Tibial artery (tissue), 4 donors: ENCODE data around the gene FARP1.

ENCODE experiments used
- DNase-seq, 2 donors: peaks; one replicate each; pipeline ENCODE4 v3.0.0-alpha.2; 2019
- H3K27ac ChIP-seq, 2 donors: fragments of 200-600 bp; sonication (generic) in 1 of 2; 1 replicate in 1 of 2; 2 replicates in 1 of 2; pipeline ENCODE4 v1.5.1; 2018 to 2019; ENCODE audit warnings: mild to moderate bottlenecking in 1 of 2
- H3K27me3 ChIP-seq, 2 donors: fragments of 200-600 bp; sonication (generic) in 1 of 2; one replicate each; pipeline versions ENCODE4 v1.5.1 to v1.6.0; 2016 to 2019
- H3K36me3 ChIP-seq, 3 donors: fragments of 200-600 bp; sonication (generic) in 2 of 3; one replicate each; pipeline ENCODE4 v1.5.1; 2016 to 2019; ENCODE audit warnings: mild to moderate bottlenecking in 2 of 3
- H3K4me1 ChIP-seq, 4 donors: fragments of 200-600 bp; sonication (generic) in 2 of 4; 1 replicate in 3 of 4; 2 replicates in 1 of 4; pipeline ENCODE4 v1.5.1; 2016 to 2019
- H3K4me3 ChIP-seq, 2 donors: fragments of 200-600 bp; sonication (generic) in 1 of 2; 1 replicate in 1 of 2; 2 replicates in 1 of 2; pipeline ENCODE4 v1.5.1; 2018 to 2019; ENCODE audit warnings: mild to moderate bottlenecking in 2 of 2
- H3K9me3 ChIP-seq, 3 donors: fragments of 200-600 bp; sonication (generic) in 1 of 3; one replicate each; pipeline ENCODE4 v1.5.1; 2016 to 2019
- intact Hi-C: fragments of 100-400 bp; cut with DNase I; formaldehyde crosslinking; loops from one replicate; pipeline ENCODE4 v1.15.0; 2023; ENCODE audit warnings: low total_unique reads
- TF ChIP-seq, protein P1 (sequence below), 2 experiments: fragments of 200-600 bp in 1 of 2; fragments of 450-650 bp in 1 of 2; IDR thresholded peaks; one replicate each; pipeline ENCODE4 v1.5.1; 2017 to 2019; ENCODE audit warnings: antibody characterized with exemption in 2 of 2, mild to moderate bottlenecking in 1 of 2, moderate library complexity in 1 of 2

The FARP1 gene

DNA sequence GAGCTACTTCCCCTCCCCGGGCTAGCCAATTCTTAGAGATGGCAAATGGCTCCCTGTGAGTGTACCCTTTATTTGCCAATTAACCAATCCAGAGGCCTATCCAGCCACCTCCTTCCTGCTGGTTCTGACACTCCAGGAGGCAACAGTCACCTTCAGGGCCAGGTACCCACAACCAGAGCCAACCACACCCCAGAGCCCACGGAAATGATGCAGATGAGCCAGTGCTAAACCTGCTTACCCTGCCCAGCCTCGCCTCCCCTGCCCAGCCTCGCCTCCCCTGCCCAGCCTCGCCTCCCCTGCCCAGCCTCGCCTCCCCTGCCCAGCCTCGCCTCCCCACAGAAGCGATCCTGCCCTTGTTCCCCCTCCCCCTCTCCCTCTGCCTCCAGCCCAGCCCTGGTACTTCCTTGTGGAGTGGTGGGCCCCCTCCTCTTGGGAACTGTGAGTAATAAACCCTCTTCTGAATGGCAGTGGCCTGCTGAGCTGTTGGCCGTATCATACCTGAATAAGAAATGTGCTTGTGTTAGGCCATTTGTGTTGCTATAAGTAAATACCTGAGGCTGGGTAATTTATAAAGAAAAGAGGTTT is 207.9 kb downstream of the FARP1 start:
- no peaks in the 10 kb centered on the region for H3K9me3 ChIP-seq
- no peak overlapping the region for H3K27ac ChIP-seq
- no peaks in the 10 kb centered on the region for H3K27me3 ChIP-seq
- peaks cover 0 to 13% (median 1%) of the 10 kb centered on the region in 4 donors for H3K4me1 ChIP-seq
- intact Hi-C loops, result no loop called here
- no peaks in the 10 kb centered on the region for H3K36me3 ChIP-seq
- no peak overlapping the region for H3K4me3 ChIP-seq
- TF ChIP-seq, protein P1, sequence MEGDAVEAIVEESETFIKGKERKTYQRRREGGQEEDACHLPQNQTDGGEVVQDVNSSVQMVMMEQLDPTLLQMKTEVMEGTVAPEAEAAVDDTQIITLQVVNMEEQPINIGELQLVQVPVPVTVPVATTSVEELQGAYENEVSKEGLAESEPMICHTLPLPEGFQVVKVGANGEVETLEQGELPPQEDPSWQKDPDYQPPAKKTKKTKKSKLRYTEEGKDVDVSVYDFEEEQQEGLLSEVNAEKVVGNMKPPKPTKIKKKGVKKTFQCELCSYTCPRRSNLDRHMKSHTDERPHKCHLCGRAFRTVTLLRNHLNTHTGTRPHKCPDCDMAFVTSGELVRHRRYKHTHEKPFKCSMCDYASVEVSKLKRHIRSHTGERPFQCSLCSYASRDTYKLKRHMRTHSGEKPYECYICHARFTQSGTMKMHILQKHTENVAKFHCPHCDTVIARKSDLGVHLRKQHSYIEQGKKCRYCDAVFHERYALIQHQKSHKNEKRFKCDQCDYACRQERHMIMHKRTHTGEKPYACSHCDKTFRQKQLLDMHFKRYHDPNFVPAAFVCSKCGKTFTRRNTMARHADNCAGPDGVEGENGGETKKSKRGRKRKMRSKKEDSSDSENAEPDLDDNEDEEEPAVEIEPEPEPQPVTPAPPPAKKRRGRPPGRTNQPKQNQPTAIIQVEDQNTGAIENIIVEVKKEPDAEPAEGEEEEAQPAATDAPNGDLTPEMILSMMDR (IDR thresholded peaks at IDR 0.05), result no peak
- DNase-seq, result no peak

DNA sequence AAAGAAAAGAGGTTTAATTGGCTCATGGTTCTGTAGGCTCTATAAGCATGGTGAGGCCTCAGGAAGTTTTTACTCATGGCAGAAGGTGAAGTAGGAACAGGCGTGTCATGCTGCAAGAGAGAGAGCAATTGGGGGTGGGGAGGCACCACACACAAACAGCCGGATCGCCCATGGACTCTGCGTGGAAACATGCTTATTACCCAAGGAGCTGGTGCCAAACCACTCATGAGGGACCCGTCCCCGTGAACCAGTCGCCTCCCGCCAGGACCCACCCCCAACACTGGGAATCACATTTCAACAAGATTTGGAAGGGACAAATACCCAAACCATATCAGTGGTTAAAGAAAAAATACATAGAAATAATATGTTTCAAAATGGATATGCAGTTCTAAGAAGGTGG is 208.7 kb downstream of the FARP1 start:
- Histone ChIP-seq H3K4me3 (no peak overlapping the region), H3K27me3 (no peaks in the 10 kb centered on the region), H3K27ac (no peak overlapping the region), H3K9me3 (no peaks in the 10 kb centered on the region), H3K4me1 (peaks cover 0 to 13% (median 1%) of the 10 kb centered on the region in 4 donors), H3K36me3 (no peaks in the 10 kb centered on the region)
- intact Hi-C loops, result no loop called here
- TF ChIP-seq, protein P1 (IDR thresholded peaks at IDR 0.05), result no peak
- DNase-seq, result no peak

DNA sequence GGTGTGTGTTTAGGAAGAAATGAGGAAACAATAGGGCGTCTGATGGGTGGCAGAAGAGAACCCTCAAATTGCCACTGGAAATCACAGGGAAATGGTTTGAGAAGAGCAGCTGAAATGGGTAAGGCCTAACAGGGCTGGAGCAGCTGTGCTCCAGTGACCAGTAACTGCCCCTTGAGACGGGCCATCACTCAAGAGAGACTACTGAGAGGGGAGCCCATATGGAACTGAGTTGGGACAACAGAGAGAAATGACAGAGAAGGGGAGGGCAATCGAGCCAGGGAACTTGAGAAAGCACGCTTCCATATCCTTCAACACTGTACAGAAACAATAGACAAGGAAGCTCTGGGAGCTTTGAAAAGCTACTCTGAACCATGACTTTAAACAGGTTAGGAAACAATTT is 209.3 kb downstream of the FARP1 start:
- Histone ChIP-seq H3K4me1 (peaks cover 0 to 13% (median 1%) of the 10 kb centered on the region in 4 donors), H3K36me3 (no peaks in the 10 kb centered on the region), H3K4me3 (no peak overlapping the region), H3K27ac (no peak overlapping the region), H3K9me3 (no peaks in the 10 kb centered on the region), H3K27me3 (no peaks in the 10 kb centered on the region)
- no peak for DNase-seq
- TF ChIP-seq, protein P1 (IDR thresholded peaks at IDR 0.05), result no peak
- intact Hi-C loops, result no loop called here

DNA sequence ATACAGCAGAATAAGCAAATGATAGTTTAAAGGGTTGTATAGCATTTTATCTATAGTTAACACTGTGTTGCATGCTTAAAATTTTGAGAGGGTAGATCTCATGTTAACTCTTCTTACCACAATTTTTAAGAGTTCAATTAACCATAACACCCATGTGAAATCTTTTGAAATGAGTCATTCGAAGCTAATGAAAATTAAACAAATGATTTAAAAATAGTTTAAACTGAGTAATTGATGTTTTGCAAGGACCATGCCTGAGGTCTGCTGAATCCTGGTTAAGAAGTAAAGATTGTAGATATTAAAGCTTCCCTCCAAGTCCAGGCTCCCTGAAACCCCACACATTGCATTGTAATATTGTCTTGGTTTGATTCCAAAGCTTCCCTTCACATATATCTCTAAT is 210.9 kb downstream of the FARP1 start:
- intact Hi-C loops, result loop anchor here (1.0 kb wide), 1 partner anchor 24 kb away; no protein-coding TSS in a partner anchor
- H3K4me3 ChIP-seq, result no peak overlapping the region
- no peaks in the 10 kb centered on the region for H3K36me3 ChIP-seq
- DNase-seq, result no peak
- H3K9me3 ChIP-seq, result no peaks in the 10 kb centered on the region
- H3K27ac ChIP-seq, result no peak overlapping the region
- TF ChIP-seq, protein P1 (IDR thresholded peaks at IDR 0.05), result no peak
- no peaks in the 10 kb centered on the region for H3K27me3 ChIP-seq
- peaks cover 0 to 6% (median 0%) of the 10 kb centered on the region in 4 donors for H3K4me1 ChIP-seq

DNA sequence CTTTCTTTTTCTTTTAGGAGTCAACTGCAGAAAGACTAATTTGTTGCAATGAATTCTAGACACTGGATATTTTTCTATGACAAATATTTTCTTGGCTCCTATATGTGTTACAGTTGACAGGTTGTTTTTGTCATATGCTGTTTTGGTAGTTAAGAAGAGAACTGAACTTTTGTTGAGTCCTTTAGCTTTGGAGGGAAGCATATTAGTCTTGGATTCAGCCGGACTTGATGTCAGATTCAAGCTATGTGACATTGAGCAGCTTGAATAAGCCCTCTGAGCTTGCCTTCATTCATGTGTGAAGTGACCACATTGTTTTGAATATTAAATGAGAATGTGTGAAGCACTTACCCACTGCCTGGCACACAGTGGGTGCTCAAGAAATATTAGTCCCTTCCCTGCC is 216.0 kb downstream of the FARP1 start:
- no peaks in the 10 kb centered on the region for H3K27me3 ChIP-seq
- no peaks in the 10 kb centered on the region for H3K36me3 ChIP-seq
- TF ChIP-seq, protein P1 (IDR thresholded peaks at IDR 0.05), result no peak
- intact Hi-C loops, result no loop called here
- H3K4me3 ChIP-seq, result no peak overlapping the region
- no peak overlapping the region for H3K27ac ChIP-seq
- no peak for DNase-seq
- no peaks in the 10 kb centered on the region for H3K9me3 ChIP-seq
- peaks cover 0 to 6% (median 0%) of the 10 kb centered on the region in 4 donors for H3K4me1 ChIP-seq

DNA sequence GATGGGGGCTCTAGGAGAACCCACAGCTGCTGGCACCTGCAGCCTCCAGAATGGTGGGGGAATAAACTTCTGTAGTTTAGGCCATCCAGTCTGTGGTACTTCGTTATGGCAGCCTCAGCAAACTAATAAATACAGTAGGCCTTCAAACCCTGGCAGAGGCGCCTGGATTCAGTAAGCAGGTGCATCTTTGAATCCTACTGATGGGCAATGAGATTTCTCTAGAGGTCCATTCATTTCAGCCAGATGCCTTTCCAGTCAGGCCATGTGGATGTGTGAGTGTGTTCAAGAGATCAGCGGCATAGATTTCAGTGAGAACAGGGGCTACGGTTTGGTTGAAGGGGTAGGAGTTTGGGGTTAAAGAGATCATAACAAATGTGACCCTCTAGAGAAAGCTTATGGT is 217.7 kb downstream of the FARP1 start:
- Histone ChIP-seq H3K9me3 (no peaks in the 10 kb centered on the region), H3K27me3 (no peaks in the 10 kb centered on the region), H3K4me1 (peaks cover 0 to 6% (median 0%) of the 10 kb centered on the region in 4 donors), H3K4me3 (no peak overlapping the region), H3K27ac (no peak overlapping the region), H3K36me3 (no peaks in the 10 kb centered on the region)
- TF ChIP-seq, protein P1 (IDR thresholded peaks at IDR 0.05), result no peak
- intact Hi-C loops, result no loop called here
- no peak for DNase-seq
